GM20000 (cell line): ENCODE measurements around the gene TNFAIP2.
"Not testable (repeated sequence)": the region's sequence is repeated elsewhere in the genome, so short reads cannot be mapped to it uniquely, and the experiment has no call there.

Source experiments
- DNase-seq: peaks from one replicate; pipeline ENCODE4 v3.0.0; 2012; ENCODE audit warnings: low spot score
- CTCF ChIP-seq: IDR thresholded peaks from 2 replicates; pipeline ENCODE4 v1.5.1; 2012; ENCODE audit warnings: mild to moderate bottlenecking, control low read depth; ENCODE audit errors: extremely low read depth, missing control alignments

Gene TNFAIP2

GRCh38 chr14:103164006-103164405 lies 40.7 kb downstream of the TNFAIP2 start:
- TF ChIP-seq CTCF: no peak
- no peak for DNase-seq

- DNase-seq: no peak
- no peak for TF ChIP-seq CTCF
Observed at GRCh38 chr14:103164779-103165178, 41.5 kb downstream of the TNFAIP2 start.

- TF ChIP-seq CTCF: no peak
- DNase-seq: no peak
Observed at GRCh38 chr14:103165323-103165722, 42.1 kb downstream of the TNFAIP2 start.

- TF ChIP-seq CTCF: no peak
Observed at GRCh38 chr14:103169954-103170353, 46.7 kb downstream of the TNFAIP2 start.

GRCh38 chr14:103171206-103171605 lies 47.9 kb downstream of the TNFAIP2 start:
- DNase-seq: not testable (repeated sequence)

More at GRCh38 chr14:103169954-103170353, 46.7 kb downstream of the TNFAIP2 start:
- no peak for DNase-seq

GRCh38 chr14:103172921-103173320 lies 49.7 kb downstream of the TNFAIP2 start:
- TF ChIP-seq CTCF: no peak
- DNase-seq: no peak

GRCh38 chr14:103173887-103174286 lies 50.6 kb downstream of the TNFAIP2 start:
- not testable (repeated sequence) for DNase-seq

- not testable (repeated sequence) for DNase-seq
Observed at GRCh38 chr14:103176176-103176575, 52.9 kb downstream of the TNFAIP2 start.

- no peak for TF ChIP-seq CTCF
- DNase-seq: no peak
Observed at GRCh38 chr14:103177376-103177775, 54.1 kb downstream of the TNFAIP2 start.
